Nucleus accumbens (tissue), 56 donors: ENCODE results near the gene TMEM267.
"Not testable (repeated sequence)": the region's sequence is repeated elsewhere in the genome, so short reads cannot be mapped to it uniquely, and the experiment has no call there.

Source experiments
- DNase-seq, 56 donors: peaks; one replicate each; lab custom pipeline; 2025; lab: John Stamatoyannopoulos, UW

TMEM267 gene

GRCh38 chr5:43465455-43465854 is 18.2 kb downstream of the TMEM267 start:
- DNase-seq = not testable (repeated sequence)

DNA sequence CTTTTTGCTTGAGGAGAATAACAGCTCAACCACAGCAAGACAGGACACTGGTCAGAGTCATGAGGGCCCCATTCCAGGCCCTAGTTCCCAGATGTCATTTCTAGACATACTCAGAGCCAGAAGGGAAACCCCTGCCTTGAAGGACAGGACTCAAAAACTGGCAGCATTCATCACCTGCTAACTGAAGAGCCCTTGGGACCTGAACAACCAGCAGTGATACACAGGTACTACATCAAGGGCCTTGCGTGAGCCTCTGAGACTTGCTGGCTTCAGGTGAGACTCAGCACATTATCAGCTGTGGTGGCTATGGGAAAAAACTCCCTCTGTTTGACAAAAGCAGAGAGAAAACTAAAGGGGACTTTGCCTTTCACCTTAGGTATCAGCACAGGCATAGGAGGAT is 22.6 kb downstream of the TMEM267 start:
- DNase-seq = no peak

- DNase-seq = no peak
Observed at GRCh38 chr5:43456556-43456955, 27.1 kb downstream of the TMEM267 start.

GRCh38 chr5:43441575-43441974 is 42.1 kb downstream of the TMEM267 start:
- DNase-seq = not testable (repeated sequence)

DNA sequence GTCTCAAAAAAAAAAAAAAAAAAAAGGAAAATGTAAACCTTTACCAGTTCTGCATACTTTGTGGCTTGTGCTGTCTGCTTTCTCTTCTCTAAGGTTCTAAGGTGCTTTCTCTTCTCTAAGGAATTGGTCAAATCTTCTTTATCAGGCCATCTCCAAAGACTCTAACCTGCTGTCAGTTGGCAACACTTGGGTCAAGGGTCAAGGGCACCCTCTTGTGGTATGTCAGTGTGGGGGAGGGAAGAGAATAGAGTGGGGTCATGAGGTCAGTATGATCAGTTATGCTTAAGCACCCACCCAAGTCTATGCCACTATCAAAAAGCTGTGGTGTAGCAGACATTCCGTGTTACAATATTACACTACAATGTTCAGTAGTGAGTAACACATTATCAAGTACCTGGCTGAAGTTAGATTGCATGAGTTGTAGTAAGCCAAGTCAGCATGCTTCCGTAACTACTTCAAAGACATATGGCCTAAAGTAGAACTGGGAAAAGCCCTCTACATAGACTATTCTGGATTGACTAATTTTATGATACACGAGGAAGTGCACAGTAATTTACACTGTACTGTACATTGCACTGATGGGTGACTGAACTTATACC is 46.5 kb downstream of the TMEM267 start:
- DNase-seq = no peak

DNA sequence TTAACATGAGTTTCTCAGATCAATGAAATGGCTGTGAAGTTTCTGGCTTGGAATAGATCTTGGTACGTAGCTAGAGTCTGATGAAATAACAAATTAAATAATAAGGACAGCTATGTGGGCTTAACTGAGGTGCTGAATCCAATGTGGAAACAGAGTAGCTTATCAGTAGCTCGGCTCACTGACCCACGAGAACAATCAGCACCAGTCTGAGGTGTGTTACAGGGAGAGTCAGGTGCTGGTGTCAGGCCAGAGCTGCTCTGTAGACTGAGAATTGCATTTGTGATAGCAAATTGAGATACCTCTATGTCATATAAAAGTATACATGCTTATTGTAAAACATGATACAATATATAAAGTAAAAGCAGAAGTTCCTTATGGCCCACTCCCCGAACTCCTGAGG is 50.3 kb downstream of the TMEM267 start:
- DNase-seq = no peak

DNA sequence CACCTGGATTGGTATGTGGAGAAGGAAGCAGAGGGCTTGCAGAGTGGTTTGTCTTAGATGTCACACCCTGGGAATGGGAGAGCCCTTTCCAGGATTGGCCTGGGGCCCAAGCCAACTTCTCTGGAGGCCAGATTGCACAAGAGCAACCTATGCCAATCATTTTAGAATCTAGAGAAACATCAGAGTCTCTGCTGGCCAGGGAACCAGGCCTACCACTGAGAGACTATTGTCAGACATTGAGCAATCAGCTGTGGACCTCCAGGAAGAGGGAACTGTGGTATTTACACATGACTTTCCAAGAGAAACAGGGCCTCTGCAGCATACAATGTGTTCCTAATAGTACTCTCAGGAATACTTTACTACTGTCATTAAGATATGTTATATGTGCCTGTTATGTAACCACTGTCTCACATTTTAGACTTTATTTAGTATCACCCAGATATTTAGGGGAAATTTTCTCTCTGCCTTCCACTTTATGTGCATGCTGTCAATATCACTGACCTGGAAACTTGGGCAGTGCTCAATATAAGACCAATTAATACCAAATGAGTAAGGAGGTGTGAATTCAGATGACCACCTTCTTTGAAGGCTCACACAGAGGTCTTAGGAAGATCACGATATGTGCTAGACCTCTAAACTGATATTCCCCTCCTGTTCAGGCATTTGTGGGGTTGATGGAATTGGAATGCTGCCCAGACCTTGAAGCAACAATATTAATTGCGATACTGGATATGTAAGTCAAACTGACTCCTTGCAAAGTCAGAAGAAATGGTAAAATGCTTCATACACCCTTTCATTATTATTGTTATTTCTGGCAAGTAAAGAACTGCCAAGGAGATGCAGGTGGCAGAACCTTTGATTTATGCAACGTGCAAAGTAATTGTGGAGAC is 50.9 kb downstream of the TMEM267 start:
- peak in 7 of 56 donors; percentile 5 to 24 (median 11) for DNase-seq

DNA sequence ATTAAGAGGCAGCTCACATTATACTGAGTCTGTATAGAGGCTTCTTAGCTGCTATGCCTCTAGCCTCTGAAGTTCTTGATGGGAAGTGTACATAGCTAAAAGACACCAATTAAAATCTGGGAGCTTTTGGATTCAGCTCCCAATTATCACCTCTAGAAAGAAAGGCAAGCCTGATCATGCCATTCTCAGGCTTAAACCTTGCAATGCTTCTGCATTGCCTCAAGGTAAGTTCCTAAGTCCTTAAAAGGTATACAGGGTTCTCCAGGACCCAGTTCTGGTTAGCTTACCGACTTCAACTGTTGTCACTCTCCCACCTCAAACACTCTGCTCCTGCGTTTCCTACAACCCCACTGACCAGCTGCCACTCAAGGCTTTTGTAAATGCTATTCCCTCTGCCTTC is 54.0 kb downstream of the TMEM267 start:
- DNase-seq = no peak

DNA sequence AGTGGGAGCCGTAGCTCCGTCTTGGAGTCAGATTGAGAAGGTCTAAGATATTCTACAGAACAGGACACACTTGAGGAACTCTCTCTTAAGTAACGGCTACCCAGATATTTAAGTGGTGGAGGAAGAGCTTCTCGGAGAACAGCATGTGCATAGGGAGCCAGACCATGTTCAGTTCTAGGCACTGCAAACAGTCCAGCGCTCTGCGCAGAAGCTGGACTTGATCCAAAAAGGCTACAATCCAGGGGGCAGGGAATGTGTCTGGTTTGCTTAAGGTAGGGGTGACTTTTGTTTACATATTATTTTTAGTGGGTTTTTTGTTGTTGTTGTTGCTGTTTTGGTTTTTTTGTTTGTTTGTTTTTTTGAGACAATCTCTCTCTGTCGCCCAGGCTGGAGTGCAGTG is 54.6 kb downstream of the TMEM267 start:
- no peak for DNase-seq

DNA sequence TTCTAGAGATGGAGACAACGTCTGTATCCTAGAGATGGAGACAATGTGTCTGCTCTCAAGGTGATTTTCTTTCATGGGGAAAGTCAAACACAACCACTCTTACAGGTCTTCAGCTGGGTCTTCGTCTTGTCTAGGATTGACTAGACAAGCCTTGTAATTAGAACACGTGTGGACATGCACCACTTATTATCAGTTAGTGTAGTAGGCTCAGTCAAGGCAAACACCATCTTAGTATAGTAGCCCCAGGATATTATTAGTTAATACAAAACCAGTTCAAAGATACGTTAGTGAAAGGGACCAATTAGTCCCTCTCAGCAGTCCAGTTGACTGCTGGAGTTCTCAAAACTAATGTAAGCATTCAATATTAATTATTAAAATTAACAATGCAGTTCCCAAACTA is 56.4 kb downstream of the TMEM267 start:
- DNase-seq = no peak

GRCh38 chr5:43425983-43426382 is 57.7 kb downstream of the TMEM267 start:
- no peak for DNase-seq

GRCh38 chr5:43423086-43423485 is 60.6 kb downstream of the TMEM267 start:
- DNase-seq = not testable (repeated sequence)

DNA sequence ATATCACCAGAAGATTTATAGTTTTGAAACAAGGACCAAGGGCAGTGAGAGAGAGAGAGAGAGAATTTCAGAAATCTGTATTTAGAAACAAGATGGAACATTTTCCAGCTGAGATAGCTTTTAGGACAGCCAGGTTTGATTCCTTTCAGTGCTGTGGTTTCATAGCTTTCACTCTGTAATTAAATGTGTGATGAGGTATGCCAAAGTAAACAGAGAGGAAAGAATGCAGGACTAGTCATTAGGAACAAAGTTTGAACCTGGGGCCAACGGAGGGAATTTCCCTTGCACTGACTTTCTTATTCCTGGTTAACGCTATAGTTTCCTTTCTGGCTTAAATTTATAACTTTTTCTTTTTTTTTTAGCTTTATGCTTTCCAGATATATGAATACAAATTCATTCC is 61.5 kb downstream of the TMEM267 start:
- DNase-seq = no peak

DNA sequence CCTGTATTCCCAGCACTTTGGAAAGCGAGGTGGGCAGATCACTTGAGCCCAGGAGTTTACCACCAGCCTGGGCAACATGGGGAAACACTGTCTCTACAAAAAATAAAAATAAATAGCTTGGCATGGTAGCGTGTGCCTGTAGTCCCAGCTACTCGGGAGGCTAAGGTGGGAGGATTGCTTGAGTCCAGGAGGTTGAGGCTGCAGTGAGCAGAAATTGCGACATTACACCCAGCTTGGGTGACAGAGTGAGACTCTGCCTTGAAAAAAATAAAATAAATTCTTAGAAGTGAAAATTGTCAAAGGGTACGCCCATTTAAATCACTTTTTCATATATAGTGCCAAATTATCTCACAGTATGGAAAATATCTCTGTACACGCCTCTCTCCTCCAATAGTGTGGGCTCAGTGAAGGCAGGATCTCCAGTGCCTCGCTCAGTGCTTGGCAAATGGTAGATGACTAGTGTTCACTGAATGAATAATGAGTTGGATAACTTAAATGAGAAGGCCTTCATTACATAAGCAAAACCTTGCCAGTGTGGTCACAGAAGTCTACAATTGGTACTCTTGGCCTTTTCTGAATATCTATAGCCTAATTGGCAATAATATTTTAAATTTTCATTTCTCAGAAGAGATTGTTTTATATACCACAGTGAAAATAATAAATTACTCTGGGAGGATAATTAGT is 62.1 kb downstream of the TMEM267 start:
- DNase-seq = no peak

DNA sequence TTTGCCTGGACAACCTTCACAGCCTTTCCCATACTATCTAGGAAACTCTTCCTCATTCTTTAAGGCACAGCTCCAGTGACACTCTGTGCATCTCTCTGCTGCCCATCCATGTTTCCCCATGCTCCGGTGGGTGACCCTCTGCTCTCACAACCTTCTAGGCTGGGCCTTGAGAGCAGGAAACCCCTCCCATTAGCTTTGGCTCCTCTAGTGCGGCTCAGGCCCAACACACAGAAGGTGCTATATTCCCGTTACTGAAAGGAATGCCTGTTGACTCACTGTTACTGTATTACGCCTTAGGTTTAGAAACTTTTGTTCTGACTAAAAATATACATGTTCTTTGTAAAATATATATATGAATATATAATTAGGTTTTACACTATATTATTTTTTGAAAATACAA is 63.4 kb downstream of the TMEM267 start:
- no peak for DNase-seq

- DNase-seq = no peak
Observed at GRCh38 chr5:43418561-43418960, 65.1 kb downstream of the TMEM267 start.

DNA sequence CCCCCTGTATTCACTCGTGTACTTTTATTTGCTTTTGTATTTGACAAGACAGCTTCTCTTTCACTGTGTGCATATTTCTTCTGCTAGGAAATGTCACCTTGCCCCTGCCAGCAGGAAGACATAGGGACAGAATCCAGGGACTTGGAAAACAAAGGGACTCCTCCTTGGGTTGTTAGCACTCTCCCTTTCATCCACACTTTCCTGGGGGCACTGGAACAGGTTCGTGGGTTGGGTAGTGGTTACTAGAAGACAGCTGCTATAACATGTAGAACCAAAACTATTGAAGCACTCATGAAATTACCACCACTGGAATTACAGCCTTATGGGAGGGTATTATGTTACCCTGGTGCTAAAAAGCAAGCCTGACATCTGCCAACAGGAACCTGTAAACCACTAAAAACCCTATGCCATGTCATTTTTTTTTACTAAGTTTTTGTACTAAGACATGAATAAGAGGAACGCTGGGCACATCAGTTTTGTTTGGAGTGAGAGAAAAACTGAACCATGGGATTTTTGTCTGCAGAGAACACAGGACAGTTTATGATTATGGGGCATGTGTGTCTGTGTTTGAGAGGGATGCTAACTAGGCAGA is 66.8 kb downstream of the TMEM267 start:
- no peak for DNase-seq

GRCh38 chr5:43415935-43416802 is 67.5 kb downstream of the TMEM267 start:
- no peak for DNase-seq

DNA sequence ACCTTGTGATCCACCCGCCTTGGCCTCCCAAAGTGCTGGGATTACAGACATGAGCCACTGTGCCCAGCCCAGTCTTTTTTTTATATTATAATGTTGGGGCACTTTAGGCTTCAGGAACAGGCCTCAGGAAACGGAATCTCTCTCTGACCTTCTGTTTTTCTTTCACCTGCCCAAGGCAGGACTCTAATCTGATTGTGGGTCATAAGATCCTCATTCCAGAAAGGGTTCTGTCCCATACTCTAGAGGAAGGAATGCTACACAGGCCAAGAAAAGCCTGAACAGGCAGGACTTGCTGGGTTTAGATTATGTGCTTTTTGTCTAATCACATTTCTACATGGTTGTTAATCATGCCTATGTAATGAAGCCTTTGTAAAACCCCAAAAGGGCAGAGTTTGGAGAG is 69.7 kb downstream of the TMEM267 start:
- DNase-seq = no peak

DNA sequence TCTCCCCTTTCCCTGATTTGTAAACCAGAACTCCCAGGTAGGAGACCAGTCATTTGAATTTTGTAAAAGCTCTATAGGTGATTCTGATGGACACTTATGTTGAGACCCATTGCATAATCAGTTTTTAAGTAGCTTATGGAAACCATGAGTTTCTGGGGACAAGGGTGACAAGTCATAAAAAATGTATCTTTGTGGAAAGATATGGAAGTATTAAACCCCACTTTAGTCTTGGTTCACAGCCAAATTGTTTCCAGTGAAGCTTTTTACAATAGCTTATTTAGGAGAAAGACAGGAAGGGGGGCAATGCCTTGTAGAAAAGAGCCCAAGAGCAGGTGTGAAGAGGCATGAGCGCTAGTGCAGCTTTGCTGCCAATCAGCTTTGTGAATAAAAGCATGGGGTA is 71.0 kb downstream of the TMEM267 start:
- DNase-seq = no peak
